GM23338 (cell line): Measurements from ENCODE around the gene EPM2AIP1. TPM values are rescaled to one million over a fixed set of nuclear protein-coding genes. Genes with fewer than 3 reads are reported as not detected.

Experiments used
- ATAC-seq: fragments of 200-7000 bp; cut with Tn5 transposase; 3 replicates; pipeline ENCODE4 v1.9.1; 2020
- DNase-seq: peaks from one replicate; pipeline ENCODE4 v3.0.0-alpha.2; 2015; ENCODE audit warnings: low spot score
- H2AFZ ChIP-seq: fragments of 200-600 bp; sonication (generic); 2 replicates; pipeline ENCODE4 v1.8.0; 2016; ENCODE audit warnings: antibody characterized with exemption, mild to moderate bottlenecking, moderate library complexity
- H3F3A ChIP-seq: fragments of 200-600 bp; sonication (generic); replicated peaks from 2 replicates; pipeline ENCODE4 v1.8.0; 2017; ENCODE audit warnings: antibody characterized with exemption, mixed run types, low read depth
- H3K27ac ChIP-seq: fragments of 200-600 bp; sonication (generic); 2 replicates; pipeline ENCODE4 v1.6.1; 2016; ENCODE audit warnings: low read depth
- H3K27me3 ChIP-seq: fragments of 200-600 bp; sonication (generic); 2 replicates; pipeline ENCODE4 v1.8.0; 2016; ENCODE audit warnings: mild to moderate bottlenecking, mixed run types, moderate library complexity; ENCODE audit not compliant: insufficient read depth
- H3K36me3 ChIP-seq: fragments of 200-600 bp; sonication (generic); 2 replicates; pipeline ENCODE4 v1.8.0; 2016; ENCODE audit warnings: mild to moderate bottlenecking; ENCODE audit not compliant: insufficient read depth
- H3K4me1 ChIP-seq: fragments of 200-600 bp; sonication (generic); 2 replicates; pipeline ENCODE4 v1.8.0; 2016; ENCODE audit warnings: mild to moderate bottlenecking, moderate library complexity; ENCODE audit not compliant: insufficient read depth
- H3K4me2 ChIP-seq: fragments of 200-600 bp; sonication (generic); 2 replicates; pipeline ENCODE4 v1.7.1; 2017; ENCODE audit warnings: mixed run types
- H3K4me3 ChIP-seq: fragments of 200-600 bp; sonication (generic); 2 replicates; pipeline ENCODE4 v1.6.1; 2016; ENCODE audit warnings: mixed run types
- H3K79me2 ChIP-seq: fragments of 200-600 bp; sonication (generic); replicated peaks from 2 replicates; pipeline ENCODE4 v1.8.0; 2017; ENCODE audit warnings: mild to moderate bottlenecking; ENCODE audit not compliant: insufficient read depth
- H3K9me2 ChIP-seq: fragments of 200-600 bp; sonication (generic); 2 replicates; pipeline ENCODE4 v1.8.0; 2017; ENCODE audit not compliant: insufficient read depth
- H4K20me1 ChIP-seq: fragments of 200-600 bp; sonication (generic); replicated peaks from 2 replicates; pipeline ENCODE4 v1.8.0; 2017; ENCODE audit warnings: mild to moderate bottlenecking; ENCODE audit not compliant: insufficient read depth
- H3K27ac Mint-ChIP-seq: 2 replicates; pipeline ENCODE4 v1.8.0; 2020; ENCODE audit warnings: inconsistent platforms, mild to moderate bottlenecking, moderate library complexity, mixed read lengths
- H3K27me3 Mint-ChIP-seq: 3 replicates; pipeline ENCODE4 v1.8.0; 2022; ENCODE audit warnings: low read depth, mild to moderate bottlenecking, moderate library complexity, mixed read lengths, inconsistent platforms; ENCODE audit not compliant: insufficient read depth, poor library complexity
- H3K36me3 Mint-ChIP-seq: 3 replicates; pipeline ENCODE4 v1.8.0; 2021; ENCODE audit warnings: low read depth, mild to moderate bottlenecking, inconsistent platforms, moderate library complexity, mixed read lengths
- H3K4me1 Mint-ChIP-seq: 3 replicates; pipeline ENCODE4 v1.8.0; 2020; ENCODE audit warnings: mild to moderate bottlenecking, inconsistent platforms, mixed read lengths
- H3K4me3 Mint-ChIP-seq: 3 replicates; pipeline ENCODE4 v1.8.0; 2021; ENCODE audit warnings: moderate library complexity, mild to moderate bottlenecking, inconsistent platforms, mixed read lengths
- H3K9me3 Mint-ChIP-seq: 3 replicates; pipeline ENCODE4 v1.8.0; 2020; ENCODE audit warnings: moderate library complexity, mild to moderate bottlenecking, inconsistent platforms, mixed read lengths
- CREB1 ChIP-seq: fragments of 250-450 bp; sonication (Bioruptor Pico); IDR thresholded peaks from 2 replicates; pipeline ENCODE4 v1.5.0; 2020; ENCODE audit warnings: low read depth, mild to moderate bottlenecking, moderate library complexity
- EZH2 ChIP-seq: fragments of 200-600 bp; sonication (generic); IDR thresholded peaks from one replicate; pipeline ENCODE4 v1.8.0; 2017; ENCODE audit warnings: antibody characterized with exemption, mild to moderate bottlenecking, low read depth; ENCODE audit not compliant: unreplicated experiment
- JUNB ChIP-seq: IDR thresholded peaks from one replicate; pipeline ENCODE4 v1.6.1; 2016; ENCODE audit warnings: antibody characterized with exemption; ENCODE audit not compliant: unreplicated experiment
- NANOG ChIP-seq: IDR thresholded peaks from 2 replicates; pipeline ENCODE4 v1.6.1; 2016; ENCODE audit warnings: antibody characterized with exemption, borderline replicate concordance
- POLR2AphosphoS5 ChIP-seq: IDR thresholded peaks from 2 replicates; pipeline ENCODE4 v1.6.1; 2016; ENCODE audit warnings: antibody characterized with exemption, low read depth
- STAT1 ChIP-seq: IDR thresholded peaks from one replicate; pipeline ENCODE4 v1.6.1; 2016; ENCODE audit warnings: antibody characterized with exemption; ENCODE audit not compliant: unreplicated experiment
- ZNF114 ChIP-seq: fragments of 250-450 bp; sonication (Bioruptor Pico); IDR thresholded peaks from 2 replicates; pipeline ENCODE4 v1.5.0; 2020; ENCODE audit warnings: mild to moderate bottlenecking, moderate library complexity
- ZNF331 ChIP-seq: fragments of 250-450 bp; sonication (Bioruptor Pico); IDR thresholded peaks from 2 replicates; pipeline ENCODE4 v1.5.0; 2020; ENCODE audit warnings: low read depth, mild to moderate bottlenecking, moderate library complexity
- polyA plus RNA-seq: library from polyadenylated mRNA; unstranded; fragments of >200 nt; fragmentation: Nextera tagmentation; extraction: Ambion mirVana; gene quantifications from 2 replicates; pipeline ENCODE4 v1.2.1, GENCODE V29; 2016
- total RNA-seq: library from RNA; depleted of rRNA; stranded (reverse); fragments of >200 nt; shearing (Covaris generic); gene quantifications from 2 replicates; pipeline ENCODE4 v1.2.3, GENCODE V29; 2014
- TF ChIP-seq, protein P1 (sequence below): fragments of 250-450 bp; sonication (Bioruptor Pico); IDR thresholded peaks from 2 replicates; pipeline ENCODE4 v1.5.0; 2020; ENCODE audit warnings: mild to moderate bottlenecking, moderate library complexity
- TF ChIP-seq, protein P2 (sequence below): IDR thresholded peaks from one replicate; pipeline ENCODE4 v1.6.1; 2018; ENCODE audit warnings: antibody characterized with exemption; ENCODE audit not compliant: unreplicated experiment
- TF ChIP-seq, protein P3 (sequence below): IDR thresholded peaks from 2 replicates; pipeline ENCODE4 v1.6.1; 2016; ENCODE audit warnings: antibody characterized with exemption

Gene EPM2AIP1
- total and polyA plus RNA-seq, 2 experiments from 2014 or later = 7.2 to 10.6 TPM

DNA sequence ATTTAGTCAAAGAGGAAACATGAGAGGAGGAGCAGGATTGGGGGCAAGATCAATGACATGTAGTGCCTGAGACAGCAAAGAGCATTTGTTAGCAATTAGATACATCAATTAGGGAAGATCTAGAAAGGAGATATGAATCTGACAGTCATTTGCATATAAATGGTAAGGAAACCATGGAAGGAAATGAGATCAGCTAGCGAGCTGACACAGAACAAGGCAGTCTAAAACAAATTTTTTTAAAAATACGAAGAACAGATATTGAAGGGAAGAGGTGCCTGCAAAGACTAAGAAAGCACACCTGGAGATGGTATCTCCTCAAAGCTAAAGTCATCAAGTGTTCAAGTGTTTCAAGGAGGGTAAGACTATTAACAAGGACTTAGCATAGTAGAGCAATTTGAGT, 4.6 kb downstream of the EPM2AIP1 start:
- Mint-ChIP-seq H3K27ac (no peak overlapping the region), H3K36me3 (peaks cover 63% of the 10 kb centered on the region), H3K9me3 (no peaks in the 10 kb centered on the region), H3K4me1 (peaks cover 30% of the 10 kb centered on the region), H3K27me3 (no peaks in the 10 kb centered on the region), H3K4me3 (no peak overlapping the region; the same call in 2 of the 3 replicates)
- Histone ChIP-seq H3F3A (no peaks in the 10 kb centered on the region), H3K27me3 (no peaks in the 10 kb centered on the region), H3K4me2 (peak overlapping the region; percentile 91; the same call in 1 of the 2 replicates), H3K36me3 (peaks cover 30% of the 10 kb centered on the region), H3K4me1 (peaks cover 37% of the 10 kb centered on the region), H3K79me2 (peaks cover 47% of the 10 kb centered on the region), H3K9me2 (no peaks in the 10 kb centered on the region), H4K20me1 (peaks cover 27% of the 10 kb centered on the region; the same call in 1 of the 2 replicates), H3K4me3 (no peak overlapping the region), H3K27ac (no peak overlapping the region), H2AFZ (no peak overlapping the region)
- ATAC-seq (no peak), DNase-seq (no peak)
- TF ChIP-seq NANOG (no peak), STAT1 (no peak), POLR2AphosphoS5 (0 out of 2 replicates have a peak, but pooled peaks have one; percentile 2), ZNF114 (CRISPR knock-in tag) (no peak), EZH2 (no peak)
- TF ChIP-seq, protein P1, sequence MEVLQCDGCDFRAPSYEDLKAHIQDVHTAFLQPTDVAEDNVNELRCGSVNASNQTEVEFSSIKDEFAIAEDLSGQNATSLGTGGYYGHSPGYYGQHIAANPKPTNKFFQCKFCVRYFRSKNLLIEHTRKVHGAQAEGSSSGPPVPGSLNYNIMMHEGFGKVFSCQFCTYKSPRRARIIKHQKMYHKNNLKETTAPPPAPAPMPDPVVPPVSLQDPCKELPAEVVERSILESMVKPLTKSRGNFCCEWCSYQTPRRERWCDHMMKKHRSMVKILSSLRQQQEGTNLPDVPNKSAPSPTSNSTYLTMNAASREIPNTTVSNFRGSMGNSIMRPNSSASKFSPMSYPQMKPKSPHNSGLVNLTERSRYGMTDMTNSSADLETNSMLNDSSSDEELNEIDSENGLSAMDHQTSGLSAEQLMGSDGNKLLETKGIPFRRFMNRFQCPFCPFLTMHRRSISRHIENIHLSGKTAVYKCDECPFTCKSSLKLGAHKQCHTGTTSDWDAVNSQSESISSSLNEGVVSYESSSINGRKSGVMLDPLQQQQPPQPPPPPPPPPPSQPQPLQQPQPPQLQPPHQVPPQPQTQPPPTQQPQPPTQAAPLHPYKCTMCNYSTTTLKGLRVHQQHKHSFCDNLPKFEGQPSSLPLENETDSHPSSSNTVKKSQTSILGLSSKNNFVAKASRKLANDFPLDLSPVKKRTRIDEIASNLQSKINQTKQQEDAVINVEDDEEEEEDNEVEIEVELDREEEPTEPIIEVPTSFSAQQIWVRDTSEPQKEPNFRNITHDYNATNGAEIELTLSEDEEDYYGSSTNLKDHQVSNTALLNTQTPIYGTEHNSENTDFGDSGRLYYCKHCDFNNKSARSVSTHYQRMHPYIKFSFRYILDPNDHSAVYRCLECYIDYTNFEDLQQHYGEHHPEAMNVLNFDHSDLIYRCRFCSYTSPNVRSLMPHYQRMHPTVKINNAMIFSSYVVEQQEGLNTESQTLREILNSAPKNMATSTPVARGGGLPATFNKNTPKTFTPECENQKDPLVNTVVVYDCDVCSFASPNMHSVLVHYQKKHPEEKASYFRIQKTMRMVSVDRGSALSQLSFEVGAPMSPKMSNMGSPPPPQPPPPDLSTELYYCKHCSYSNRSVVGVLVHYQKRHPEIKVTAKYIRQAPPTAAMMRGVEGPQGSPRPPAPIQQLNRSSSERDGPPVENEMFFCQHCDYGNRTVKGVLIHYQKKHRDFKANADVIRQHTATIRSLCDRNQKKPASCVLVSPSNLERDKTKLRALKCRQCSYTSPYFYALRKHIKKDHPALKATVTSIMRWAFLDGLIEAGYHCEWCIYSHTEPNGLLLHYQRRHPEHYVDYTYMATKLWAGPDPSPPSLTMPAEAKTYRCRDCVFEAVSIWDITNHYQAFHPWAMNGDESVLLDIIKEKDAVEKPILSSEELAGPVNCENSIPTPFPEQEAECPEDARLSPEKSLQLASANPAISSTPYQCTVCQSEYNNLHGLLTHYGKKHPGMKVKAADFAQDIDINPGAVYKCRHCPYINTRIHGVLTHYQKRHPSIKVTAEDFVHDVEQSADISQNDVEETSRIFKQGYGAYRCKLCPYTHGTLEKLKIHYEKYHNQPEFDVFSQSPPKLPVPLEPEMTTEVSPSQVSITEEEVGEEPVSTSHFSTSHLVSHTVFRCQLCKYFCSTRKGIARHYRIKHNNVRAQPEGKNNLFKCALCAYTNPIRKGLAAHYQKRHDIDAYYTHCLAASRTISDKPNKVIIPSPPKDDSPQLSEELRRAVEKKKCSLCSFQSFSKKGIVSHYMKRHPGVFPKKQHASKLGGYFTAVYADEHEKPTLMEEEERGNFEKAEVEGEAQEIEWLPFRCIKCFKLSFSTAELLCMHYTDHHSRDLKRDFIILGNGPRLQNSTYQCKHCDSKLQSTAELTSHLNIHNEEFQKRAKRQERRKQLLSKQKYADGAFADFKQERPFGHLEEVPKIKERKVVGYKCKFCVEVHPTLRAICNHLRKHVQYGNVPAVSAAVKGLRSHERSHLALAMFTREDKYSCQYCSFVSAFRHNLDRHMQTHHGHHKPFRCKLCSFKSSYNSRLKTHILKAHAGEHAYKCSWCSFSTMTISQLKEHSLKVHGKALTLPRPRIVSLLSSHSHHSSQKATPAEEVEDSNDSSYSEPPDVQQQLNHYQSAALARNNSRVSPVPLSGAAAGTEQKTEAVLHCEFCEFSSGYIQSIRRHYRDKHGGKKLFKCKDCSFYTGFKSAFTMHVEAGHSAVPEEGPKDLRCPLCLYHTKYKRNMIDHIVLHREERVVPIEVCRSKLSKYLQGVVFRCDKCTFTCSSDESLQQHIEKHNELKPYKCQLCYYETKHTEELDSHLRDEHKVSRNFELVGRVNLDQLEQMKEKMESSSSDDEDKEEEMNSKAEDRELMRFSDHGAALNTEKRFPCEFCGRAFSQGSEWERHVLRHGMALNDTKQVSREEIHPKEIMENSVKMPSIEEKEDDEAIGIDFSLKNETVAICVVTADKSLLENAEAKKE (CRISPR knock-in tag) = no peak

DNA sequence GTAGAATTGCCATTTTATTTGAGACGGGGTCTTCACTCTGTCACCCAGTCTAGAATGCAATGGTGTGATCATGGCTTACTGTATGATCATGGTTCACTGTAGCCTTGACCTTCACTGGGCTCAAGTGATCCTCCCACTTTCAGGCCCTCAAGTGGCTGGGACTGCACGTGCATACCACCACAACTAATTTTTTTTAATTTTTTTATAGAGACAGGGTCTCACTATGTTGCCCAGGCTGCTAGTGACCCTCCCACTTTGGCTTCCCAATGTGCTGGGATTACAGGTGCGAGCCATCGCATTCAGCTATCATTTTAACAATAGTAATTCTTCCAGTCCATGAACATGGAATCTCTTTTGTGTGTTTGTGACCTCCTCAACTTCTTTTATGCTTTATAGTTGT, 11.9 kb downstream of the EPM2AIP1 start:
- Histone ChIP-seq H2AFZ (no peak overlapping the region), H3K27ac (no peak overlapping the region), H4K20me1 (0 out of 2 replicates have a peak, but pooled peaks cover 5% of the 10 kb centered on the region), H3K27me3 (no peaks in the 10 kb centered on the region), H3F3A (no peaks in the 10 kb centered on the region), H3K9me2 (no peaks in the 10 kb centered on the region; the same call in 1 of the 2 replicates), H3K79me2 (no peaks in the 10 kb centered on the region), H3K36me3 (peaks cover 45% of the 10 kb centered on the region), H3K4me2 (no peak overlapping the region), H3K4me1 (no peaks in the 10 kb centered on the region), H3K4me3 (no peak overlapping the region)
- Mint-ChIP-seq H3K27ac (no peak overlapping the region), H3K36me3 (peaks cover 63% of the 10 kb centered on the region), H3K27me3 (peaks cover 10% of the 10 kb centered on the region), H3K4me1 (no peaks in the 10 kb centered on the region), H3K9me3 (peaks cover 43% of the 10 kb centered on the region), H3K4me3 (no peak overlapping the region)
- no peak for ATAC-seq
- no peak for DNase-seq
- TF ChIP-seq, protein P2, sequence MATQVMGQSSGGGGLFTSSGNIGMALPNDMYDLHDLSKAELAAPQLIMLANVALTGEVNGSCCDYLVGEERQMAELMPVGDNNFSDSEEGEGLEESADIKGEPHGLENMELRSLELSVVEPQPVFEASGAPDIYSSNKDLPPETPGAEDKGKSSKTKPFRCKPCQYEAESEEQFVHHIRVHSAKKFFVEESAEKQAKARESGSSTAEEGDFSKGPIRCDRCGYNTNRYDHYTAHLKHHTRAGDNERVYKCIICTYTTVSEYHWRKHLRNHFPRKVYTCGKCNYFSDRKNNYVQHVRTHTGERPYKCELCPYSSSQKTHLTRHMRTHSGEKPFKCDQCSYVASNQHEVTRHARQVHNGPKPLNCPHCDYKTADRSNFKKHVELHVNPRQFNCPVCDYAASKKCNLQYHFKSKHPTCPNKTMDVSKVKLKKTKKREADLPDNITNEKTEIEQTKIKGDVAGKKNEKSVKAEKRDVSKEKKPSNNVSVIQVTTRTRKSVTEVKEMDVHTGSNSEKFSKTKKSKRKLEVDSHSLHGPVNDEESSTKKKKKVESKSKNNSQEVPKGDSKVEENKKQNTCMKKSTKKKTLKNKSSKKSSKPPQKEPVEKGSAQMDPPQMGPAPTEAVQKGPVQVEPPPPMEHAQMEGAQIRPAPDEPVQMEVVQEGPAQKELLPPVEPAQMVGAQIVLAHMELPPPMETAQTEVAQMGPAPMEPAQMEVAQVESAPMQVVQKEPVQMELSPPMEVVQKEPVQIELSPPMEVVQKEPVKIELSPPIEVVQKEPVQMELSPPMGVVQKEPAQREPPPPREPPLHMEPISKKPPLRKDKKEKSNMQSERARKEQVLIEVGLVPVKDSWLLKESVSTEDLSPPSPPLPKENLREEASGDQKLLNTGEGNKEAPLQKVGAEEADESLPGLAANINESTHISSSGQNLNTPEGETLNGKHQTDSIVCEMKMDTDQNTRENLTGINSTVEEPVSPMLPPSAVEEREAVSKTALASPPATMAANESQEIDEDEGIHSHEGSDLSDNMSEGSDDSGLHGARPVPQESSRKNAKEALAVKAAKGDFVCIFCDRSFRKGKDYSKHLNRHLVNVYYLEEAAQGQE = no peak
- TF ChIP-seq ZNF114 (CRISPR knock-in tag) = no peak
- no peak for TF ChIP-seq NANOG
- no peak for TF ChIP-seq POLR2AphosphoS5
- TF ChIP-seq ZNF331 = no peak
- TF ChIP-seq JUNB = no peak
- TF ChIP-seq, protein P3, sequence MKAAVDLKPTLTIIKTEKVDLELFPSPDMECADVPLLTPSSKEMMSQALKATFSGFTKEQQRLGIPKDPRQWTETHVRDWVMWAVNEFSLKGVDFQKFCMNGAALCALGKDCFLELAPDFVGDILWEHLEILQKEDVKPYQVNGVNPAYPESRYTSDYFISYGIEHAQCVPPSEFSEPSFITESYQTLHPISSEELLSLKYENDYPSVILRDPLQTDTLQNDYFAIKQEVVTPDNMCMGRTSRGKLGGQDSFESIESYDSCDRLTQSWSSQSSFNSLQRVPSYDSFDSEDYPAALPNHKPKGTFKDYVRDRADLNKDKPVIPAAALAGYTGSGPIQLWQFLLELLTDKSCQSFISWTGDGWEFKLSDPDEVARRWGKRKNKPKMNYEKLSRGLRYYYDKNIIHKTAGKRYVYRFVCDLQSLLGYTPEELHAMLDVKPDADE = no peak
- TF ChIP-seq CREB1 (CRISPR knock-in tag) = no peak
- no peak for TF ChIP-seq EZH2
